Cardiac muscle cell (in vitro differentiated cells and primary cell): ENCODE data around the gene NKX2-8. TPM values are rescaled to one million over a fixed set of nuclear protein-coding genes. Genes with fewer than 3 reads are reported as not detected.

Experiments used
- DNase-seq, 2 donors: peaks; one replicate each; pipeline versions ENCODE4 v3.0.0 to v3.0.0-alpha.2; 2010 to 2017; ENCODE audit warnings: low read depth in 1 of 2, low spot score in 1 of 2
- H3K27ac ChIP-seq: fragments of 200-600 bp; sonication (generic); 2 replicates; pipeline ENCODE4 v1.5.1; 2016
- H3K27me3 ChIP-seq: fragments of 200-600 bp; sonication (generic); 2 replicates; pipeline ENCODE4 v1.6.0; 2016; ENCODE audit warnings: control low read depth
- H3K36me3 ChIP-seq: fragments of 200-600 bp; sonication (generic); 2 replicates; pipeline ENCODE4 v1.5.1; 2016; ENCODE audit warnings: control low read depth
- H3K4me1 ChIP-seq: fragments of 200-600 bp; sonication (generic); 2 replicates; pipeline ENCODE4 v1.8.1; 2017; ENCODE audit warnings: low read depth, mild to moderate bottlenecking, mixed run types
- H3K4me3 ChIP-seq: fragments of 200-600 bp; sonication (generic); 2 replicates; pipeline ENCODE4 v1.5.1; 2016; ENCODE audit warnings: mild to moderate bottlenecking
- H3K9me3 ChIP-seq: fragments of 200-600 bp; sonication (generic); 2 replicates; pipeline ENCODE4 v1.5.1; 2017; ENCODE audit warnings: low read depth, mild to moderate bottlenecking, control low read depth
- CTCF ChIP-seq: IDR thresholded peaks from 2 replicates; pipeline ENCODE4 v1.5.1; 2012; ENCODE audit warnings: low read depth, mild to moderate bottlenecking, low read length
- polyA plus RNA-seq: library from polyadenylated mRNA; unstranded; fragments of >200 nt; fragmentation: Nextera tagmentation; extraction: Ambion mirVana; gene quantifications from 2 replicates; pipeline ENCODE4 v1.2.1, GENCODE V29; 2016
- total RNA-seq: library from RNA; depleted of rRNA; stranded (reverse); fragments of >200 nt; gene quantifications from 2 replicates; pipeline ENCODE4 v1.2.3, GENCODE V29; 2016

Gene NKX2-8
- total and polyA plus RNA-seq, 2 experiments from 2014 or later: 1.1 TPM; not detected in 1

GRCh38 chr14:36619853-36620252 lies 37.4 kb upstream of the NKX2-8 start:
- H3K4me3 ChIP-seq: no peak overlapping the region
- H3K36me3 ChIP-seq: no peaks in the 10 kb centered on the region
- H3K9me3 ChIP-seq: no peaks in the 10 kb centered on the region
- no peak for DNase-seq
- TF ChIP-seq CTCF: no peak
- H3K27ac ChIP-seq: no peak overlapping the region
- no peaks in the 10 kb centered on the region for H3K27me3 ChIP-seq
- no peaks in the 10 kb centered on the region for H3K4me1 ChIP-seq

- TF ChIP-seq CTCF: no peak
Measured at GRCh38 chr14:36619131-36619530, 36.7 kb upstream of the NKX2-8 start.

GRCh38 chr14:36618641-36619040 lies 36.2 kb upstream of the NKX2-8 start:
- no peaks in the 10 kb centered on the region for H3K36me3 ChIP-seq
- TF ChIP-seq CTCF: no peak
- H3K4me3 ChIP-seq: no peak overlapping the region
- no peak for DNase-seq
- no peaks in the 10 kb centered on the region for H3K4me1 ChIP-seq
- H3K9me3 ChIP-seq: no peaks in the 10 kb centered on the region
- H3K27me3 ChIP-seq: no peaks in the 10 kb centered on the region
- H3K27ac ChIP-seq: no peak overlapping the region

More at GRCh38 chr14:36619131-36619530, 36.7 kb upstream of the NKX2-8 start:
- DNase-seq: no peak
- Histone ChIP-seq H3K27ac (no peak overlapping the region), H3K4me3 (no peak overlapping the region), H3K27me3 (no peaks in the 10 kb centered on the region), H3K9me3 (no peaks in the 10 kb centered on the region), H3K36me3 (no peaks in the 10 kb centered on the region), H3K4me1 (no peaks in the 10 kb centered on the region)

GRCh38 chr14:36617824-36618223 lies 35.4 kb upstream of the NKX2-8 start:
- Histone ChIP-seq H3K9me3 (no peaks in the 10 kb centered on the region), H3K27ac (no peak overlapping the region), H3K27me3 (no peaks in the 10 kb centered on the region), H3K4me3 (no peak overlapping the region), H3K4me1 (no peaks in the 10 kb centered on the region), H3K36me3 (no peaks in the 10 kb centered on the region)
- no peak for TF ChIP-seq CTCF
- DNase-seq: no peak

- peak in 1 of 2 donors; percentile 5 for DNase-seq
- H3K27ac ChIP-seq: no peak overlapping the region
- H3K4me1 ChIP-seq: no peaks in the 10 kb centered on the region
- no peaks in the 10 kb centered on the region for H3K36me3 ChIP-seq
- H3K4me3 ChIP-seq: no peak overlapping the region
- H3K27me3 ChIP-seq: no peaks in the 10 kb centered on the region
- TF ChIP-seq CTCF: no peak
- H3K9me3 ChIP-seq: no peaks in the 10 kb centered on the region
Measured at GRCh38 chr14:36605506-36605857, 23.1 kb upstream of the NKX2-8 start.
